Measurements from ENCODE around the gene DDX41.
"Not testable (repeated sequence)": the region's sequence is repeated elsewhere in the genome, so short reads cannot be mapped to it uniquely, and the experiment has no call there.

DDX41 gene

GRCh38 chr5:177537389-177538361 is 20.9 kb upstream of the DDX41 start:
- DNase-seq (ENCODE audit: low spot score): peak; percentile 83

GRCh38 chr5:177536386-177536785 is 19.6 kb upstream of the DDX41 start:
- DNase-seq (ENCODE audit: low spot score): no peak

- no peak for DNase-seq (ENCODE audit: low spot score)
Observed at GRCh38 chr5:177535125-177535524, 18.4 kb upstream of the DDX41 start.

GRCh38 chr5:177534433-177534832 is 17.7 kb upstream of the DDX41 start:
- not testable (repeated sequence) for DNase-seq (ENCODE audit: low spot score)

GRCh38 chr5:177531209-177531940 is 14.6 kb upstream of the DDX41 start:
- no peak for DNase-seq (ENCODE audit: low spot score)

GRCh38 chr5:177530638-177531037 is 13.9 kb upstream of the DDX41 start:
- no peak for DNase-seq (ENCODE audit: low spot score)

- DNase-seq (ENCODE audit: low spot score): no peak
Observed at GRCh38 chr5:177529247-177530203, 12.8 kb upstream of the DDX41 start.

- DNase-seq (ENCODE audit: low spot score): no peak
Observed at GRCh38 chr5:177528631-177529030, 11.9 kb upstream of the DDX41 start.

GRCh38 chr5:177527595-177527994 is 10.8 kb upstream of the DDX41 start:
- no peak for DNase-seq (ENCODE audit: low spot score)

GRCh38 chr5:177526791-177527190 is 10.0 kb upstream of the DDX41 start:
- DNase-seq (ENCODE audit: low spot score): no peak

GRCh38 chr5:177526191-177526590 is 9.4 kb upstream of the DDX41 start:
- no peak for DNase-seq (ENCODE audit: low spot score)

- DNase-seq (ENCODE audit: low spot score): no peak
Observed at GRCh38 chr5:177524941-177525655, 8.3 kb upstream of the DDX41 start.

- DNase-seq (ENCODE audit: low spot score): no peak
Observed at GRCh38 chr5:177524539-177524900, 7.8 kb upstream of the DDX41 start.

- no peak for DNase-seq (ENCODE audit: low spot score)
Observed at GRCh38 chr5:177523711-177524538, 7.2 kb upstream of the DDX41 start.

- DNase-seq (ENCODE audit: low spot score): no peak
Observed at GRCh38 chr5:177520916-177521513, 4.3 kb upstream of the DDX41 start.

GRCh38 chr5:177520271-177520670 is 3.5 kb upstream of the DDX41 start:
- DNase-seq (ENCODE audit: low spot score): no peak

- DNase-seq (ENCODE audit: low spot score): no peak
Observed at GRCh38 chr5:177519463-177520235, 2.9 kb upstream of the DDX41 start.

GRCh38 chr5:177515580-177515979 is 1.2 kb downstream of the DDX41 start:
- no peak for DNase-seq (ENCODE audit: low spot score)

- no peak for DNase-seq (ENCODE audit: low spot score)
Observed at GRCh38 chr5:177514541-177514940, 2.2 kb downstream of the DDX41 start.
